ENCODE data around the gene PIP4P1. TPM values are rescaled to one million over a fixed set of nuclear protein-coding genes. Genes with fewer than 3 reads are reported as not detected.

PIP4P1 gene
- total RNA-seq, 1 donor from 2014 or later = 36.8 TPM

DNA sequence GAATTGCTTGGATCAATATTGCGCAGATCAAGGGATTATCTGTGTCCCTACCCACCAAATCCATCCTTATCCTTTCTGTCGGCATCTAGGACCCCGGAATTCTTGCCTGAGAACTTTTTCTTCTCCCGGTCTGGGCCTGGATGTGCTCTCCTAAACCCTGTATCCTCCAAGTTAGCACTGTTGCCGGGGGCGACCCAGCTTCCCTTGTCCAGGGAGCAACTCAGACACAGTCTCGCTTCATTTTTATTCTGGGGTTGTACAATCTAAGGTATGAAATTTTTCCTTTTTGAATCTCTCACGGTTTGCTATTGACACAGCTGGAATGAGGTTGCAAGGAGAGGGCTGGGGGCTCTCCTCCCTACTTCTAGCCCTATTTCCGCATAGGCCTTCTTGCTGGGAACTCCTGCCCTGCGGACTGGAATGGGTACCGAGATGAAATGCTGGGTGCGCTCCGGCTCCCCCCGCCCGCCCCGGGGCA is 7.6 kb upstream of the PIP4P1 start:
- H3K4me3 Mint-ChIP-seq (ENCODE audit: unreplicated experiment) = peak overlapping the region; percentile 99
- H3K36me3 Mint-ChIP-seq (ENCODE audit: low read depth, unreplicated experiment) = peaks cover 34% of the 10 kb centered on the region
- DNase-seq (ENCODE audit: low spot score) = peak; percentile 31
- H3K27ac Mint-ChIP-seq (ENCODE audit: unreplicated experiment) = peak overlapping the region; percentile 90
- H3K4me1 Mint-ChIP-seq (ENCODE audit: unreplicated experiment) = peaks cover 40% of the 10 kb centered on the region
- H3K9me3 Mint-ChIP-seq (ENCODE audit: unreplicated experiment) = no peaks in the 10 kb centered on the region
- peaks cover 15% of the 10 kb centered on the region for H3K27me3 Mint-ChIP-seq (ENCODE audit: unreplicated experiment)
- TF ChIP-seq, protein P1, sequence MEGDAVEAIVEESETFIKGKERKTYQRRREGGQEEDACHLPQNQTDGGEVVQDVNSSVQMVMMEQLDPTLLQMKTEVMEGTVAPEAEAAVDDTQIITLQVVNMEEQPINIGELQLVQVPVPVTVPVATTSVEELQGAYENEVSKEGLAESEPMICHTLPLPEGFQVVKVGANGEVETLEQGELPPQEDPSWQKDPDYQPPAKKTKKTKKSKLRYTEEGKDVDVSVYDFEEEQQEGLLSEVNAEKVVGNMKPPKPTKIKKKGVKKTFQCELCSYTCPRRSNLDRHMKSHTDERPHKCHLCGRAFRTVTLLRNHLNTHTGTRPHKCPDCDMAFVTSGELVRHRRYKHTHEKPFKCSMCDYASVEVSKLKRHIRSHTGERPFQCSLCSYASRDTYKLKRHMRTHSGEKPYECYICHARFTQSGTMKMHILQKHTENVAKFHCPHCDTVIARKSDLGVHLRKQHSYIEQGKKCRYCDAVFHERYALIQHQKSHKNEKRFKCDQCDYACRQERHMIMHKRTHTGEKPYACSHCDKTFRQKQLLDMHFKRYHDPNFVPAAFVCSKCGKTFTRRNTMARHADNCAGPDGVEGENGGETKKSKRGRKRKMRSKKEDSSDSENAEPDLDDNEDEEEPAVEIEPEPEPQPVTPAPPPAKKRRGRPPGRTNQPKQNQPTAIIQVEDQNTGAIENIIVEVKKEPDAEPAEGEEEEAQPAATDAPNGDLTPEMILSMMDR (IDR thresholded peaks at IDR 0.05; ENCODE audit: unreplicated experiment) = no peak

DNA sequence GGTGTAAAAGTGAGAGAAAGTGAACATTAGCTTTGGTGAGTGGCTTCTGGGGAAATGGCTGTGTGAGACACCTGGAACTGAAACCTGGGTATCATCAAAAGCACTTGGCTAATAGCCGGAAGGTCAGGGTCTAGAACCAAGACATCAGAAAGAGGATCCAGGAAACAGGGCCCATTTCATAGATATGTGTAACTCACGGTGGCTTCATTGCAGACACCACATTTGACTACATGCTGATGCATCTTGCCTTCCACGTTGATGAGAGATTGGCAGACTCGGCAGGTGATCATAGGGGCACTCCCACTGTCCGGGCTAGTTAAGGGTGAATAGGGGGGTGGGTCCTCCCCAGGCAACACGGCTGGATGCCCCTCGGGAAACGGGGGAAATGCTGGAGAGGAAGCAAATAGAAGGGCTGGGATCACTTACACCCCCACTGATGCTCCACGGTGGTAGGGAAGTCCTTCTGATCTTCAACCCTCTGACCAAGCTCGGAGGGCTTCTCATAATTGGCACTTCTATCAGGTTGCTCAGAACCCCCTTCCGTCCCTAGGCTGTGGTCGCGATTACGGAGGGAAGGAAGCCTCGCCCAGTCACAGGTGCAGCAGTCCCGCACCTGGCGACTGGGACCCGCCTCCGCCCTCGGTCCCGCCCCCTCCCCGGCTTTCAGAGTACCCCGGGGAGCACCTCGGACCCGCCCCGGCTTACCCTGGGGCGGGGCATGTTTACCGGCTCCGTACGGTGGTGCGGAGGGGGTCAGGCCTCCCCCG is 593 bp downstream of the PIP4P1 start:
- peak overlapping the region; percentile 96 for H3K4me3 Mint-ChIP-seq (ENCODE audit: unreplicated experiment)
- peaks cover 32% of the 10 kb centered on the region for H3K36me3 Mint-ChIP-seq (ENCODE audit: low read depth, unreplicated experiment)
- H3K9me3 Mint-ChIP-seq (ENCODE audit: unreplicated experiment) = no peaks in the 10 kb centered on the region
- peaks cover 22% of the 10 kb centered on the region for H3K4me1 Mint-ChIP-seq (ENCODE audit: unreplicated experiment)
- TF ChIP-seq, protein P1 (IDR thresholded peaks at IDR 0.05; ENCODE audit: unreplicated experiment) = no peak
- H3K27ac Mint-ChIP-seq (ENCODE audit: unreplicated experiment) = peak overlapping the region; percentile 74
- DNase-seq (ENCODE audit: low spot score) = no peak
- peaks cover 15% of the 10 kb centered on the region for H3K27me3 Mint-ChIP-seq (ENCODE audit: unreplicated experiment)

DNA sequence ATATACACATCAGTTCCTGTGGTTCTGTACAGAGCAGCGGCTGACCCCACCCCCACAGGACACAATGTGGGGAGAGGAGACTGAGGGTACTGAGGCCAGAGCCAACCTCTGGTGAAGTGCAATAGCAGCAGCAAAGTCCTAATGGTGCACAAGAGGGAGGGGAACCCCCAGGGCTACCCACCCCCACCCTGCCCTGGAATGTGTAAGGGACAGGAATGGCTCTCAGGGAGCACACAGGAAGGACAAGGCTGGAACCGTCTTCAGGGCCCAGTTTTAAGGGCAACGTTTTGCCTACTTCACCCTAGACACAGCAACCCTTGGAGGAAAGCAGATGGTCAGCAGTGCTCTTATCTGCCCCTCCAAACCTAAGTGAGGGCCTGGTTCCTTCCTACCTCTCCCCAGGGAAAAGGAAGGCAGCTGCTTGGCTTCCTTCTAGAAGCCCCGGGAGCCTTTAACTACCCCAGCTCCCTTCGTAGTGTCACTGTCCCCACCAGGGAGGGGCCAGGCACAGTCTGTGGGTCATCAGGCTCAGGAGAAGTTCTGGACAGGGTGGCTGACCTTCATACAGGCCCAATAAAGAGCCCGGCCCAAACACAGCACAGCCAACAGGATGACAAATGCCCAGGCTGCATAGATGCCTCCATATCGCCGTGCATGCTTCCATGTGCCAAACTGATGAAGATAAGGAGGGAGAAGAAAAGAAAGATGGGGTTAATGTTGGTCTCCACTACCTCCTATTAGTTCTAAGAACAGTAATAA is 3.0 kb downstream of the PIP4P1 start:
- H3K9me3 Mint-ChIP-seq (ENCODE audit: unreplicated experiment) = no peaks in the 10 kb centered on the region
- TF ChIP-seq, protein P1 (IDR thresholded peaks at IDR 0.05; ENCODE audit: unreplicated experiment) = no peak
- H3K4me3 Mint-ChIP-seq (ENCODE audit: unreplicated experiment) = no peak overlapping the region
- peaks cover 32% of the 10 kb centered on the region for H3K36me3 Mint-ChIP-seq (ENCODE audit: low read depth, unreplicated experiment)
- H3K27me3 Mint-ChIP-seq (ENCODE audit: unreplicated experiment) = peaks cover 15% of the 10 kb centered on the region
- DNase-seq (ENCODE audit: low spot score) = no peak
- peaks cover 22% of the 10 kb centered on the region for H3K4me1 Mint-ChIP-seq (ENCODE audit: unreplicated experiment)
- H3K27ac Mint-ChIP-seq (ENCODE audit: unreplicated experiment) = no peak overlapping the region

DNA sequence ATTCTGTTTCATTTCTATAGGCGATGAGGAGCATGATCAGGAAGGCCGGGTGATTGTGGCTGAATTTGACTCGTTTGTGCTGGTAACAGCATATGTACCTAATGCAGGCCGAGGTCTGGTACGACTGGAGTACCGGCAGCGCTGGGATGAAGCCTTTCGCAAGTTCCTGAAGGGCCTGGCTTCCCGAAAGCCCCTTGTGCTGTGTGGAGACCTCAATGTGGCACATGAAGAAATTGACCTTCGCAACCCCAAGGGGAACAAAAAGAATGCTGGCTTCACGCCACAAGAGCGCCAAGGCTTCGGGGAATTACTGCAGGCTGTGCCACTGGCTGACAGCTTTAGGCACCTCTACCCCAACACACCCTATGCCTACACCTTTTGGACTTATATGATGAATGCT is 4.3 kb downstream of the PIP4P1 start:
- TF ChIP-seq, protein P1 (IDR thresholded peaks at IDR 0.05; ENCODE audit: unreplicated experiment) = no peak
- H3K27me3 Mint-ChIP-seq (ENCODE audit: unreplicated experiment) = peaks cover 15% of the 10 kb centered on the region
- H3K4me3 Mint-ChIP-seq (ENCODE audit: unreplicated experiment) = peak overlapping the region; percentile 66
- H3K9me3 Mint-ChIP-seq (ENCODE audit: unreplicated experiment) = no peaks in the 10 kb centered on the region
- H3K4me1 Mint-ChIP-seq (ENCODE audit: unreplicated experiment) = peaks cover 21% of the 10 kb centered on the region
- DNase-seq (ENCODE audit: low spot score) = no peak
- no peak overlapping the region for H3K27ac Mint-ChIP-seq (ENCODE audit: unreplicated experiment)
- H3K36me3 Mint-ChIP-seq (ENCODE audit: low read depth, unreplicated experiment) = peaks cover 33% of the 10 kb centered on the region

Measured in endothelial cell (in vitro differentiated cells).